K562 (cell line): ENCODE results near the gene RBBP7.

Experiments
- NR1H2 ChIP-seq: sonication (generic); formaldehyde crosslinking; IDR thresholded peaks from 2 replicates; pipeline ENCODE4 v1.4.0; 2020; ENCODE audit warnings: mild to moderate bottlenecking, missing genetic modification reagents
- POLR2AphosphoS5 ChIP-seq: IDR thresholded peaks from 2 replicates; pipeline ENCODE4 v1.6.1; 2011; ENCODE audit warnings: mild to moderate bottlenecking, low read depth, low read length, moderate library complexity; ENCODE audit not compliant: control insufficient read depth, insufficient read depth
- PRPF4 ChIP-seq: fragments of 200-400 bp; formaldehyde crosslinking; IDR thresholded peaks from one replicate; pipeline ENCODE4 v1.6.1; 2017; ENCODE audit warnings: low read length, low read depth, mild to moderate bottlenecking; ENCODE audit not compliant: insufficient read depth, poor library complexity, severe bottlenecking
- ZFP30 ChIP-seq: fragments of 250-450 bp; sonication (Bioruptor Pico); IDR thresholded peaks from 2 replicates; pipeline ENCODE4 v1.8.0; 2022; ENCODE audit warnings: moderate library complexity, mild to moderate bottlenecking, inconsistent platforms, borderline replicate concordance
- TF ChIP-seq, protein P1 (sequence below): sonication (generic); formaldehyde crosslinking; IDR thresholded peaks from 2 replicates; pipeline ENCODE4 v1.5.0; 2020; ENCODE audit warnings: missing genetic modification reagents
- TF ChIP-seq, protein P2 (sequence below): fragments of 250-450 bp; sonication (Bioruptor Pico); IDR thresholded peaks from 2 replicates; pipeline ENCODE4 v1.4.0; 2020; ENCODE audit warnings: mild to moderate bottlenecking, moderate library complexity
- TF ChIP-seq, protein P3 (sequence below): fragments of 250-450 bp; sonication (Bioruptor Pico); IDR thresholded peaks from 2 replicates; pipeline ENCODE4 v1.8.0; 2022; ENCODE audit warnings: inconsistent platforms, mild to moderate bottlenecking, moderate library complexity, borderline replicate concordance
- TF ChIP-seq, protein P4 (sequence below), 2 experiments: fragments of 450-650 bp in 1 of 2; sonication (generic) in 1 of 2; formaldehyde crosslinking in 1 of 2; IDR thresholded peaks; 2 replicates each; pipeline versions ENCODE4 v1.7.1 to v1.9.0; 2016 to 2022; ENCODE audit warnings: inconsistent platforms in 1 of 2, mild to moderate bottlenecking in 1 of 2, missing genetic modification reagents in 1 of 2

DNA sequence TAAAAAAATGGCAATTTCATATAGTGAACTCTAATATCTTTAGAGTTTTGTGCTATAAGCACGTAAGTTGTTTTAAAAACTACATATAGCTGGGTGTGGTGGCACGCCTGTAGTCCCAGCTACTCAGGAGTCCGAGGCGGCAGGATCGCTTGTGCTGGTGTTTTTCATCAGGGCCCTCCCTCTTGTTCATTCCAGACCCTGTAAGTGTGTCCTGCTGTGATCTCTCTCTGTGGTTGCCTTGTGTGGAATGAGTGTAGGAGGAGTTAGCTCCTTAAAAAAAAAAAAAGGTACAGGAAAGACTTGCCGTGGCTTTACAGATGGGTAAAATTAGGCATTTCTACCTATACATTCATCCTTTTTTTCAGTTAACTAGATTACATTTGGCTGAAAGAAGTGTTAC lies 35.4 kb downstream of the RBBP7 start:
- TF ChIP-seq, protein P1, sequence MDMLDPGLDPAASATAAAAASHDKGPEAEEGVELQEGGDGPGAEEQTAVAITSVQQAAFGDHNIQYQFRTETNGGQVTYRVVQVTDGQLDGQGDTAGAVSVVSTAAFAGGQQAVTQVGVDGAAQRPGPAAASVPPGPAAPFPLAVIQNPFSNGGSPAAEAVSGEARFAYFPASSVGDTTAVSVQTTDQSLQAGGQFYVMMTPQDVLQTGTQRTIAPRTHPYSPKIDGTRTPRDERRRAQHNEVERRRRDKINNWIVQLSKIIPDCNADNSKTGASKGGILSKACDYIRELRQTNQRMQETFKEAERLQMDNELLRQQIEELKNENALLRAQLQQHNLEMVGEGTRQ (CRISPR knock-in tag) = no peak
- no peak for TF ChIP-seq PRPF4
- TF ChIP-seq, protein P2, sequence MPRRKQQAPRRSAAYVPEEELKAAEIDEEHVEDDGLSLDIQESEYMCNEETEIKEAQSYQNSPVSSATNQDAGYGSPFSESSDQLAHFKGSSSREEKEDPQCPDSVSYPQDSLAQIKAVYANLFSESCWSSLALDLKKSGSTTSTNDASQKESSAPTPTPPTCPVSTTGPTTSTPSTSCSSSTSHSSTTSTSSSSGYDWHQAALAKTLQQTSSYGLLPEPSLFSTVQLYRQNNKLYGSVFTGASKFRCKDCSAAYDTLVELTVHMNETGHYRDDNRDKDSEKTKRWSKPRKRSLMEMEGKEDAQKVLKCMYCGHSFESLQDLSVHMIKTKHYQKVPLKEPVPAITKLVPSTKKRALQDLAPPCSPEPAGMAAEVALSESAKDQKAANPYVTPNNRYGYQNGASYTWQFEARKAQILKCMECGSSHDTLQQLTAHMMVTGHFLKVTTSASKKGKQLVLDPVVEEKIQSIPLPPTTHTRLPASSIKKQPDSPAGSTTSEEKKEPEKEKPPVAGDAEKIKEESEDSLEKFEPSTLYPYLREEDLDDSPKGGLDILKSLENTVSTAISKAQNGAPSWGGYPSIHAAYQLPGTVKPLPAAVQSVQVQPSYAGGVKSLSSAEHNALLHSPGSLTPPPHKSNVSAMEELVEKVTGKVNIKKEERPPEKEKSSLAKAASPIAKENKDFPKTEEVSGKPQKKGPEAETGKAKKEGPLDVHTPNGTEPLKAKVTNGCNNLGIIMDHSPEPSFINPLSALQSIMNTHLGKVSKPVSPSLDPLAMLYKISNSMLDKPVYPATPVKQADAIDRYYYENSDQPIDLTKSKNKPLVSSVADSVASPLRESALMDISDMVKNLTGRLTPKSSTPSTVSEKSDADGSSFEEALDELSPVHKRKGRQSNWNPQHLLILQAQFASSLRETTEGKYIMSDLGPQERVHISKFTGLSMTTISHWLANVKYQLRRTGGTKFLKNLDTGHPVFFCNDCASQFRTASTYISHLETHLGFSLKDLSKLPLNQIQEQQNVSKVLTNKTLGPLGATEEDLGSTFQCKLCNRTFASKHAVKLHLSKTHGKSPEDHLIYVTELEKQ = no peak
- no peak for TF ChIP-seq NR1H2 (CRISPR knock-in tag)
- no peak for TF ChIP-seq ZFP30 (CRISPR knock-in tag)
- TF ChIP-seq POLR2AphosphoS5 = no peak
- TF ChIP-seq, protein P3, sequence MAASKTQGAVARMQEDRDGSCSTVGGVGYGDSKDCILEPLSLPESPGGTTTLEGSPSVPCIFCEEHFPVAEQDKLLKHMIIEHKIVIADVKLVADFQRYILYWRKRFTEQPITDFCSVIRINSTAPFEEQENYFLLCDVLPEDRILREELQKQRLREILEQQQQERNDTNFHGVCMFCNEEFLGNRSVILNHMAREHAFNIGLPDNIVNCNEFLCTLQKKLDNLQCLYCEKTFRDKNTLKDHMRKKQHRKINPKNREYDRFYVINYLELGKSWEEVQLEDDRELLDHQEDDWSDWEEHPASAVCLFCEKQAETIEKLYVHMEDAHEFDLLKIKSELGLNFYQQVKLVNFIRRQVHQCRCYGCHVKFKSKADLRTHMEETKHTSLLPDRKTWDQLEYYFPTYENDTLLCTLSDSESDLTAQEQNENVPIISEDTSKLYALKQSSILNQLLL = no peak
- TF ChIP-seq, protein P4, sequence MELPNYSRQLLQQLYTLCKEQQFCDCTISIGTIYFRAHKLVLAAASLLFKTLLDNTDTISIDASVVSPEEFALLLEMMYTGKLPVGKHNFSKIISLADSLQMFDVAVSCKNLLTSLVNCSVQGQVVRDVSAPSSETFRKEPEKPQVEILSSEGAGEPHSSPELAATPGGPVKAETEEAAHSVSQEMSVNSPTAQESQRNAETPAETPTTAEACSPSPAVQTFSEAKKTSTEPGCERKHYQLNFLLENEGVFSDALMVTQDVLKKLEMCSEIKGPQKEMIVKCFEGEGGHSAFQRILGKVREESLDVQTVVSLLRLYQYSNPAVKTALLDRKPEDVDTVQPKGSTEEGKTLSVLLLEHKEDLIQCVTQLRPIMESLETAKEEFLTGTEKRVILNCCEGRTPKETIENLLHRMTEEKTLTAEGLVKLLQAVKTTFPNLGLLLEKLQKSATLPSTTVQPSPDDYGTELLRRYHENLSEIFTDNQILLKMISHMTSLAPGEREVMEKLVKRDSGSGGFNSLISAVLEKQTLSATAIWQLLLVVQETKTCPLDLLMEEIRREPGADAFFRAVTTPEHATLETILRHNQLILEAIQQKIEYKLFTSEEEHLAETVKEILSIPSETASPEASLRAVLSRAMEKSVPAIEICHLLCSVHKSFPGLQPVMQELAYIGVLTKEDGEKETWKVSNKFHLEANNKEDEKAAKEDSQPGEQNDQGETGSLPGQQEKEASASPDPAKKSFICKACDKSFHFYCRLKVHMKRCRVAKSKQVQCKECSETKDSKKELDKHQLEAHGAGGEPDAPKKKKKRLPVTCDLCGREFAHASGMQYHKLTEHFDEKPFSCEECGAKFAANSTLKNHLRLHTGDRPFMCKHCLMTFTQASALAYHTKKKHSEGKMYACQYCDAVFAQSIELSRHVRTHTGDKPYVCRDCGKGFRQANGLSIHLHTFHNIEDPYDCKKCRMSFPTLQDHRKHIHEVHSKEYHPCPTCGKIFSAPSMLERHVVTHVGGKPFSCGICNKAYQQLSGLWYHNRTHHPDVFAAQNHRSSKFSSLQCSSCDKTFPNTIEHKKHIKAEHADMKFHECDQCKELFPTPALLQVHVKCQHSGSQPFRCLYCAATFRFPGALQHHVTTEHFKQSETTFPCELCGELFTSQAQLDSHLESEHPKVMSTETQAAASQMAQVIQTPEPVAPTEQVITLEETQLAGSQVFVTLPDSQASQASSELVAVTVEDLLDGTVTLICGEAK (IDR thresholded peaks at IDR 0.05) = no peak
- TF ChIP-seq, protein P4 (CRISPR knock-in tag; IDR thresholded peaks at IDR 0.05) = no peak
